Activated gamma-delta T cell (primary cell): Measurements from ENCODE around the gene TUBB.

ENCODE experiments used
- DNase-seq: peaks from one replicate; lab custom pipeline; 2025; lab: John Stamatoyannopoulos, UW

TUBB gene

DNA sequence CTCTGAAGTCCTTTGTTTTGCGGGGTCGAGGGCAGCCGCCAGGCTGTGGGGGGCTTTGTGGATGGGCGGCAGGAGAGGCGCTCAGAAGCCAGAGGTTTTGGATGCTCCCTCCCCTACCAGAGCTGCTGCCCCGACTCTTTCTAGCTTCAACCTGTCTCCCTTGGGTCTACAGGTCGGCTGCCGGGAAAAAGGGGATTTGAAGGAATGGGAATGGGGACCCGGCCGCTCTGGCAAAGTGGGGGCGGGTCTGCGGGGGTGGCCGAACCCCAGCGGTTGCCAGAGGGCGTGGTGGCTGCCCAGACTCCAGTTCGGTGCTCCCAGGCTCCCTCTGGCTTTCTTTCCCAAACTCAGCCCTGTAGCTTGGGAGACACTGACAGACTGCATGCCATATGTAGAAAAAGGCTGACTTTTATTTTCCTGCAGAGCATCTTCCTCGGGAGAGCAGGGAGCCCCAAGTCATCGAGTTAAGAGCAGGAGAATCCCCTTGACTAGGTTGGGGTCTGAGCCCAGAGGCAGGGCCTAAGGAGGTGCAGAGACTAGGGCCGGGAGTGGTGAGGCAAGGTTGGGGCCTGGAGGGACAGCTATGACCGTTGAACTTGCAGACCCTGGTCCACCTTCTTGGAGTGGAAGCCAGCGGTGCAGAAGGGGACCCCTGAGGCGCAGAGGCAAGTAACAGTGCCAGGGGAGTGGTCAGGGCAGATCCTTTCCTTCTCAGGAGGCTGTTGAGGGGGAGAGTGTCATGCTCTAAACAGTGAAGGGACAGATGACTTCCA lies 32.3 kb upstream of the TUBB start:
- DNase-seq = no peak

GRCh38 chr6:30688569-30688968 lies 31.6 kb upstream of the TUBB start:
- DNase-seq = no peak

- no peak for DNase-seq
Measured at GRCh38 chr6:30689022-30689865, 30.9 kb upstream of the TUBB start.

- DNase-seq = no peak
Measured at GRCh38 chr6:30689985-30690384, 30.2 kb upstream of the TUBB start.

DNA sequence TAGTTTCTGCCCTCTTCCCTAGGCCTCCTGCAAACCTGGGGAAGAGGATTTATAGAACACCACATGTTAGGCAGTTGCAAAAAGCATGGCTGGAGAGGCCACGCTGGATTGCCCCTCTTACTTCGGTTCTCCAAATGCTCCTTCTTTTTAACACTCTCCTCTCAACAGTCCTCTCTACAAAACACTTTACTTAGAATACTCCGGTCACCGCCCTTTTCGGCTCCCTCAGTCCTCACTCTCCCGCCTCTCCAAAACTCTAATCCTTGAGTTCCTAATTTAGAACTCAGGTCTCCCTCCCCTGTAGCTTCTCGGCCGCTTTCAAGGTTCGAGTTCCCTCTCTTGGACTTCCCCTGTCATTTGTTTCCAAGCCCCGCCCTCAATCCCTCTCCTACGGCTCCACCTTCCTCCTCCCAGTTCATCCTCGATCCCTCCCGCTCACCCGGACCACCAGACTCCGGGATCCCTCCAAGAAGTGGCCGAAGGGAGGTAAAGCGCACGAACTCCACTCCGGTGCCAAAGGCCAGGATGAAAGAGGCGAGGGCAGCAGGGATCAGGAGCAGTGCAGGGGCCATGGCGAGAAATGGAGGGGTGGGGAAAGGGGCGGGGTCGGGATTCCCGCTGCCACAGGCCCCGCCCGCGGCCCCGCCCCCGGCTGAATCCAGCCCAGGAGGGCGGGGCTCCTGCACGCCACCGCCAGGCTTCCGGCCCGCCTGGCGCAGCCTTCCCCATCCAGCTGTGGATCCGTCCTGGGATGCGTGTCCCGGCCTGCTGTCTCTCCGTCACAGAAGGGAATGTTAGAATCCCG lies 29.5 kb upstream of the TUBB start, which contains the start of gene NRM:
Gene NRM, minus strand, starts transcription at position 582 of the 805 bp plus-strand sequence. Its CDS starts 10 bp downstream, at position 572.
- DNase-seq = peak; percentile 54

DNA sequence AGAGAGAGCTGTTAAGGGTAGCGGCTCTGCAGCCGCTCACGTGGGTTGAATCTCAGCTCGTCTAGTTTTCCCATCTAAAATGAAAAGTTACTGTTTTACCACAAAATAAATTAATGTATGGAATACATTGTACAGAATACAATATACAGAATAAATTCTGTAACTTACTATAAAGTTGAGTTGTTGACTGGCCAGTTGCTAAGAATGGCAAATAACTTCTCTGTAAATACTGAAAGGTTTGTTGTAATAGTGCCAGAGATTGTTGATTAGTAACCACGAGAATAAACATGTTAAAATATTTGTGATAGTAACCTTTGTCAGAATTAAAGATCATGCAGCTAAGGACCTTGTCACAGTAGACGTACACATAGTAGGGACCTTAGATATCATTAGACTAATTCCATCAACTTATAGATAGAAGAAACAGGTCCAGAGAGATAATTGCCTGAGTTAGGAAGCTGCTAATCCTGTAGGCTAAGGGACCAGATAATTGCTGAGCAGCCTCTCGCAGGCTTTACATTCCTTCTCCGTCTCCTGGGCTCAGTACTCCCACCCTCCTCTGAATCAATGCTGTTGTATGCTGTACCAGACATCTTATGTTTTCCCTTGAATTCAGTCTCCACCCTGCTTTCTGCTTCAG lies 28.8 kb upstream of the TUBB start:
- DNase-seq = no peak

- DNase-seq = no peak
Measured at GRCh38 chr6:30696432-30696831, 23.7 kb upstream of the TUBB start.

DNA sequence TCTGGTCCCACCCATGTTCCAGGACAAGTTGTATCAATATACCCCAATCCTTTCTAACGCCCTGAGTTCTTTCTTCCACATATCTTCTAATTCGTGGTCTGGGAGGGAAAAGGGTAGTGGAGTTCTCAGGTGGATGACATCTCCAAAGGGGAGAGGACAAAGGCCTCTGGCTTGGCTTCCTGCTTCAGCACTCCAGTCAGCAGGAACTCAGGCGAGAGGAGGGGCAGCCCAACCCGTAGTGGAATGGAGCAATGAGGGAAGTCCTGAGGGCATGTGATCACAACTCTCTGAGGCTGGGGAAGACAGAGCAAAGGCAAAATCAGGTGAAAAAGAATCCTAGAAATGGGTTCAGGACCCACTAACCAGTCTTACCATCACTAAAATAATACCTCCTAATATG lies 19.8 kb upstream of the TUBB start:
- no peak for DNase-seq

- no peak for DNase-seq
Measured at GRCh38 chr6:30703011-30703410, 17.1 kb upstream of the TUBB start.

- DNase-seq = no peak
Measured at GRCh38 chr6:30703821-30704220, 16.3 kb upstream of the TUBB start.

GRCh38 chr6:30705620-30706019 lies 14.5 kb upstream of the TUBB start:
- no peak for DNase-seq

DNA sequence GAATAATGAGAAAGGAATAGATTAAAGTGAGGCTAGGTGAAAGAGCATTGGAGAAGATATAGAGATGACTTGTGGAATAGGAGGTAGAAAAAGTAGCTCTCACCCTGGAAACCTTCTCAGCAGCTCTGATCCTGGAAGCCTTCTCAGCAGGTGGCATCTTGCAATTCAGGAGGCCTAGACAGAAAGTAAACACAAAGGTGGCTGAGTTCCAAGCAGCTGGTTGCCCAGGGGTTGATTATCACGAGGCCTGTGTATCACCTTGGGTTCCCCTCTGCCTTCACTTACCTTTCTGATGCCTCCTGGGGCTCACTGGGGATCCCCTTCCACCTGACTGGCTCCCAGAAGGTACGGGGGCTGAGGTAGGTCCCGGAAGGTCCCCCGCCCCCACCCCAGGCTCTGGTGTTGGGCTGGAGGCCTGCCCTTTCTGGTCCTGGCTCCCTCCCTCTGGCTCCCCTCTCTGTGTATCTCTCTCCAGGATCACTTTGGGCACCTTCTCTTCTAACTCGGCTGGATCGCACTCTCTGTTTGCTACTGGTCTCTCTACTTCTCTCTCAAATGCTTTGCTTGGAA lies 12.8 kb upstream of the TUBB start:
- no peak for DNase-seq

DNA sequence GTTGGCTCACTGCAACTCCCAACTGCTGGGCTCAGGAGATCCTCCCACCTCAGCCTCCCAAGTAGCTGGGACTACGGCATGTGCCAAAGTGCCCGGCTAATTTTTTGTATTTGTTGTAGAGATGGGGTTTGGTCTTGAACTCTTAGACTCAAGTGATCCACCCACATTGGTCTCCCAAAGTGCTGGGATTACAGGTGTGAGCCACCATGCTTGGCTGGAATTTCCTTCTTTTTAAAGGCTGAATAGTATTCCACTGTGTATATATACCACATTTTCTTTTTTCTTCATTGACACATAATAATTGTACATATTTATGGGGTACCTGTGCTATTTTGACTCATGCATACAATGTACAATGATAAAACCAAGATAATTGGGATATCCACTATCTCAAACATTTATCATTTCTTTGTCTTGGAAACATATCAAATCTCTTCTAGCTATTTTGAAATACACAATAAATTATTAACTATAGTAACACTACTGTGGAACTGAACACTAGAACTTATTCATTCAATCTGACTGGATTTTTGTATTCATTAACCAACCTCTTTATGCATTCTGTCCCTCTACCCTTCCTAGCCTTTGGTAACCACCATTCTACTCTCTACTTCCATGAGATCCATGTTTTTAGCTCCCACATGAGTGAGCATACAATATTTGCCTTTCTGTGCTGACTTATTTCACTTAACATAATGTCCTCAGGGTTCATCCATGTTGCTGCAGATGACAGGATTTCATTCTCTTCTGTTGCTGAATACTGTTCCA lies 10.9 kb upstream of the TUBB start:
- DNase-seq = no peak

- DNase-seq = no peak
Measured at GRCh38 chr6:30711758-30712380, 8.3 kb upstream of the TUBB start.

GRCh38 chr6:30712441-30712945 lies 7.7 kb upstream of the TUBB start:
- no peak for DNase-seq

GRCh38 chr6:30714263-30714662 lies 5.9 kb upstream of the TUBB start:
- no peak for DNase-seq

GRCh38 chr6:30716879-30717128 lies 3.3 kb upstream of the TUBB start:
- no peak for DNase-seq

DNA sequence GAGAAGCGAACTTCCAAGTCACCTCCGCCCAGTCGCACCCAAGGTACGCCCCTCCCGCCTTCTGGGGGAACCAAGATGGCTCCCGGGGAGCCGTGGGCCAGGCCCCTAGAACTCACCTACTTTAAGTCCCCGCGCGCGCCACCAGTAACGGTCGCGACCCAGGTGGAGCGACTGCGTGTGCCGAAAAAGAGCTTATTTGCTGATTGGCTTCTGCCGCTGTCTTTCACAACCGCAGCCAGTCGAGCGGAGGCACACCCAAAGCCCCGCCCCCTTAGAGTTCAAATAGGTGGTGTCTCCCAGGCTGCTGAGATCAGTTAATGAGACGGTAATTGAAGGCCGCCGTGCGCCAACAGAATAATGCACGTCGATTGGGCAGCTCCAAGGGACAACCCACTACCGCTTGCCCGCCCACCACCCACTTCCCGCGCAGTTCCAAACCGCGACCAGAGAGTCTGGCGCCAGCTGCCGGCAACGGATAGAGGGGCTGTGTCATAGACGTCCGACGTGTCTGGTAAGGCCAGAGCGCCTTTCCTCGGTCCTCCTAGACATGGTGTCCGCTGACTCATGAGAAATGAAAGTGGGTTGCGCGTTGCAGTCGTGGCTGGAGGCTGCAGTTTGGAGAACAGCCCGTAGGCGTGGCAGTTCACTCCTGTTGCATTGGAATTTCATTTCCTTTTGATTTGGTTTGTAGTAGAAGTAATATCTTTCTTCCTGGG lies 2.9 kb upstream of the TUBB start, which contains the start of gene MDC1:
Gene MDC1, minus strand, starts transcription at position 153 of the 716 bp plus-strand sequence. CDS start 2,106 bp downstream, outside the sequence.
- DNase-seq = peak; percentile 96
